DND-41 (cell line): ENCODE data around the gene MTMR2.
A peak's percentile ranks its signal among the peaks of the same experiment; 100 is the strongest.

Source experiments
- ATAC-seq: fragments of 200-7000 bp; cut with Tn5 transposase; 3 replicates; pipeline ENCODE4 v1.9.1; 2021; ENCODE audit warnings: low read depth; ENCODE audit not compliant: insufficient read depth
- DNase-seq: peaks from one replicate; pipeline ENCODE4 v3.0.0-alpha.2; 2020
- H2AFZ ChIP-seq: 2 replicates; pipeline ENCODE4 v1.6.0; 2012; ENCODE audit warnings: low read depth, low read length
- H3K27ac ChIP-seq: 2 replicates; pipeline ENCODE4 v1.5.1; 2012; ENCODE audit warnings: low read length, inconsistent platforms
- H3K27me3 ChIP-seq: fragments of 200-600 bp; sonication (generic); 2 replicates; pipeline ENCODE4 v1.6.0; 2012; ENCODE audit warnings: low read length, mild to moderate bottlenecking, inconsistent platforms; ENCODE audit not compliant: insufficient read depth, poor library complexity
- H3K36me3 ChIP-seq: 2 replicates; pipeline ENCODE4 v1.5.1; 2012; ENCODE audit warnings: low read length, inconsistent platforms; ENCODE audit not compliant: insufficient read depth
- H3K4me1 ChIP-seq: 2 replicates; pipeline ENCODE4 v1.5.1; 2012; ENCODE audit warnings: mild to moderate bottlenecking, low read length; ENCODE audit not compliant: insufficient read depth
- H3K4me2 ChIP-seq: 2 replicates; pipeline ENCODE4 v1.6.0; 2012; ENCODE audit warnings: mild to moderate bottlenecking, moderate library complexity, low read length, inconsistent platforms; ENCODE audit not compliant: insufficient read depth
- H3K4me3 ChIP-seq, 2 experiments: fragments of 200-600 bp in 1 of 2; shearing (Covaris generic) in 1 of 2; 2 replicates each; pipeline ENCODE4 v1.5.1; 2012 to 2016; ENCODE audit warnings: inconsistent platforms in 2 of 2, low read length in 2 of 2, mild to moderate bottlenecking in 2 of 2, low read depth in 1 of 2, moderate library complexity in 1 of 2
- H3K79me2 ChIP-seq: 2 replicates; pipeline ENCODE4 v1.6.0; 2012; ENCODE audit warnings: low read length, inconsistent platforms; ENCODE audit not compliant: insufficient read depth
- H3K9ac ChIP-seq: 2 replicates; pipeline ENCODE4 v1.6.0; 2012; ENCODE audit warnings: low read depth, mild to moderate bottlenecking, inconsistent platforms, low read length, moderate library complexity
- H3K9me3 ChIP-seq: 2 replicates; pipeline ENCODE4 v1.5.1; 2012; ENCODE audit warnings: low read length, moderate library complexity, mild to moderate bottlenecking, inconsistent platforms; ENCODE audit not compliant: insufficient read depth, severe bottlenecking
- H4K20me1 ChIP-seq: 2 replicates; pipeline ENCODE4 v1.6.0; 2012; ENCODE audit warnings: low read length; ENCODE audit not compliant: insufficient read depth
- EZH2 ChIP-seq: IDR thresholded peaks from 3 replicates; pipeline ENCODE4 v1.6.1; 2012; ENCODE audit warnings: borderline replicate concordance, low read depth, mild to moderate bottlenecking, moderate library complexity, low read length, inconsistent platforms; ENCODE audit not compliant: severe bottlenecking
- TF ChIP-seq, protein P1 (sequence below): IDR thresholded peaks from 2 replicates; pipeline ENCODE4 v1.5.1; 2012; ENCODE audit warnings: borderline replicate concordance, low read length, moderate library complexity, mild to moderate bottlenecking; ENCODE audit not compliant: poor library complexity, severe bottlenecking; ENCODE audit errors: extremely low read depth

Gene MTMR2

DNA sequence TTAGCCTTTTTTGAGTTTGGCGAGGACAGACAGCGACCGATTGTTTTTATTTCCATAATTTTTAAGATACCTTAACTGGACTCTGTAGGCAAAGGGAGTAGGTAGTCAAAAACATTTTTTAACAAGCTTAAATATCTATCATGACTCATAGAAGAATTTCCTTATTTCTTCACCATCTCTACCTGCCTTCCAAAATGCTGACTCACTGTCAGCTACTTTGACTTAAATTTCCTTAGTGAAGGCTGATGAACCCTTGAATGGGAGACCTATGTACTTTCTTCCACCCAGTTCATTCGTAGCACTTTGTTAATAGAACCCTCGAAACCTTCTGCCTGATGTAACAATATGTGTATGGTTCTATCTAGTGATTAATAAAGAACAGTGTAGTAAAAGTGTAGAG lies 1.1 kb upstream of the MTMR2 start:
- Histone ChIP-seq H4K20me1 (no peaks in the 10 kb centered on the region), H3K4me3 (peak overlapping the region; percentile 63 to 64), H3K27me3 (no peaks in the 10 kb centered on the region), H3K4me1 (peaks cover 33% of the 10 kb centered on the region), H3K9me3 (no peaks in the 10 kb centered on the region), H3K9ac (peak overlapping the region; percentile 88), H2AFZ (no peak overlapping the region; the same call in 1 of the 2 replicates), H3K79me2 (peaks cover 51% of the 10 kb centered on the region), H3K36me3 (no peaks in the 10 kb centered on the region; the same call in 1 of the 2 replicates), H3K27ac (peak overlapping the region; percentile 68), H3K4me2 (peak overlapping the region; percentile 81)
- ATAC-seq (no peak), DNase-seq (no peak)
- no peak for TF ChIP-seq EZH2
- TF ChIP-seq, protein P1, sequence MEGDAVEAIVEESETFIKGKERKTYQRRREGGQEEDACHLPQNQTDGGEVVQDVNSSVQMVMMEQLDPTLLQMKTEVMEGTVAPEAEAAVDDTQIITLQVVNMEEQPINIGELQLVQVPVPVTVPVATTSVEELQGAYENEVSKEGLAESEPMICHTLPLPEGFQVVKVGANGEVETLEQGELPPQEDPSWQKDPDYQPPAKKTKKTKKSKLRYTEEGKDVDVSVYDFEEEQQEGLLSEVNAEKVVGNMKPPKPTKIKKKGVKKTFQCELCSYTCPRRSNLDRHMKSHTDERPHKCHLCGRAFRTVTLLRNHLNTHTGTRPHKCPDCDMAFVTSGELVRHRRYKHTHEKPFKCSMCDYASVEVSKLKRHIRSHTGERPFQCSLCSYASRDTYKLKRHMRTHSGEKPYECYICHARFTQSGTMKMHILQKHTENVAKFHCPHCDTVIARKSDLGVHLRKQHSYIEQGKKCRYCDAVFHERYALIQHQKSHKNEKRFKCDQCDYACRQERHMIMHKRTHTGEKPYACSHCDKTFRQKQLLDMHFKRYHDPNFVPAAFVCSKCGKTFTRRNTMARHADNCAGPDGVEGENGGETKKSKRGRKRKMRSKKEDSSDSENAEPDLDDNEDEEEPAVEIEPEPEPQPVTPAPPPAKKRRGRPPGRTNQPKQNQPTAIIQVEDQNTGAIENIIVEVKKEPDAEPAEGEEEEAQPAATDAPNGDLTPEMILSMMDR: no peak

DNA sequence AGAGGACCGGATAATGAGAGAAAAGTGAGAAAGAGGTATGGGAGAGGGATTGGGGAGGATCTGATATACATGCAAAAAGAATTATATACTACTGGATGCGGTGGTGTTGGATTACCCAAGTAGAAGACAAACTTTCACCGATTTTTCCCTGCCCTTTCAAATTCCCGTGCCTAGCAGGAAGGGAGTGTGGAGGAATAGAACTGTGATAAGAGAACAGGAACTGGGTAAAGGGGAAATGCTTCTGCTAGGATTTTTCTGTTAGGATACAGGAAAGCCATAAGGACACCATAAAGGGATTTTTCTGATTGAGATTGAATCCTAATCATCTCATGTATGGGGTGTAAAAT lies 480 bp upstream of the MTMR2 start:
- H3K36me3 ChIP-seq: no peaks in the 10 kb centered on the region; the same call in 1 of the 2 replicates

DNA sequence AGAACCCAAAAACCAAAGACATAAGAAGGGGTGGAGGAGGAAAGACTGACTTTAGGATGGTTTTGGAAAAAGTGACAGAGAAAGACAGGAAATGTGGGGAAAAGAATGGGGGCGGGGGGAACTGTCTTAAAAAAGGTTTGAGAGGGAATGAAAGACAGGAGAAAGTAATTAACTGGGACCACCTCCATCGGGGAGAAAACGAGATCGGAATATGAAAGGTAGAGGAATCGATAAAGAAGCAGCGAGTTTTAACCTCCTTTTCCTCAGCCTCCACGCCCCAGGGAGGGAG lies 524 bp downstream of the MTMR2 start:
- H3K4me3 ChIP-seq: peak overlapping the region; percentile 63 to 64
- DNase-seq: no peak
- peak; percentile 18; the same call in 2 of the 3 replicates for ATAC-seq
- H4K20me1 ChIP-seq: peaks cover 5% of the 10 kb centered on the region; the same call in 1 of the 2 replicates
- peak overlapping the region; percentile 88 for H3K9ac ChIP-seq
- H3K27ac ChIP-seq: peak overlapping the region; percentile 68
- no peak for TF ChIP-seq EZH2
- TF ChIP-seq, protein P1: no peak
- H3K4me1 ChIP-seq: peaks cover 33% of the 10 kb centered on the region
- H3K4me2 ChIP-seq: peak overlapping the region; percentile 81
- H3K79me2 ChIP-seq: peaks cover 67% of the 10 kb centered on the region
- H3K36me3 ChIP-seq: no peaks in the 10 kb centered on the region; the same call in 1 of the 2 replicates
- H3K9me3 ChIP-seq: no peaks in the 10 kb centered on the region
- H2AFZ ChIP-seq: peak overlapping the region; percentile 74
- no peaks in the 10 kb centered on the region for H3K27me3 ChIP-seq

More for the DNA sequence above, 480 bp upstream of the MTMR2 start:
- TF ChIP-seq EZH2: no peak
- TF ChIP-seq, protein P1: no peak
- peak overlapping the region; percentile 68 for H3K27ac ChIP-seq
- H2AFZ ChIP-seq: peak overlapping the region; percentile 74
- H3K9ac ChIP-seq: peak overlapping the region; percentile 88
- H3K4me2 ChIP-seq: peak overlapping the region; percentile 81
- H3K27me3 ChIP-seq: no peaks in the 10 kb centered on the region
- H3K9me3 ChIP-seq: no peaks in the 10 kb centered on the region
- ATAC-seq (peak; percentile 20), DNase-seq (no peak)
- no peaks in the 10 kb centered on the region for H4K20me1 ChIP-seq
- H3K4me1 ChIP-seq: peaks cover 33% of the 10 kb centered on the region
- peak overlapping the region; percentile 63 to 64 for H3K4me3 ChIP-seq
- H3K79me2 ChIP-seq: peaks cover 58% of the 10 kb centered on the region
